ENCODE data around the gene GRID2. TPM values are rescaled to one million over a fixed set of nuclear protein-coding genes. Genes with fewer than 3 reads are reported as not detected.

GRID2 gene
- total RNA-seq, 1 experiment from 2014 or later = not detected

- DNase-seq (ENCODE audit: low read depth) = peak; percentile 3
These were observed 1080.5 kb downstream of the GRID2 start for GRCh38 chr4:93384241-93384640.

- peak; percentile 46 for DNase-seq (ENCODE audit: low read depth)
These were observed 1081.1 kb downstream of the GRID2 start for GRCh38 chr4:93384887-93385286.

- peak; percentile 5 for DNase-seq (ENCODE audit: low read depth)
These were observed 1090.8 kb downstream of the GRID2 start for GRCh38 chr4:93394545-93395081.

GRCh38 chr4:93396272-93396671 is 1092.5 kb downstream of the GRID2 start:
- DNase-seq (ENCODE audit: low read depth) = peak; percentile 53

- no peak for DNase-seq (ENCODE audit: low read depth)
These were observed 1099.8 kb downstream of the GRID2 start for GRCh38 chr4:93403571-93403970.

GRCh38 chr4:93407493-93408275 is 1103.9 kb downstream of the GRID2 start:
- DNase-seq (ENCODE audit: low read depth) = no peak

- peak; percentile 23 for DNase-seq (ENCODE audit: low read depth)
These were observed 1105.3 kb downstream of the GRID2 start for GRCh38 chr4:93409035-93409434.

GRCh38 chr4:93414041-93414550 is 1110.3 kb downstream of the GRID2 start:
- DNase-seq (ENCODE audit: low read depth) = no peak

- DNase-seq (ENCODE audit: low read depth) = peak; percentile 10
These were observed 1112.8 kb downstream of the GRID2 start for GRCh38 chr4:93416344-93417128.

GRCh38 chr4:93431371-93431770 is 1127.6 kb downstream of the GRID2 start:
- DNase-seq (ENCODE audit: low read depth) = no peak

- DNase-seq (ENCODE audit: low read depth) = no peak
These were observed 1130.1 kb downstream of the GRID2 start for GRCh38 chr4:93433840-93434239.

GRCh38 chr4:93436000-93436626 is 1132.3 kb downstream of the GRID2 start:
- DNase-seq (ENCODE audit: low read depth) = no peak

GRCh38 chr4:93437991-93438390 is 1134.2 kb downstream of the GRID2 start:
- no peak for DNase-seq (ENCODE audit: low read depth)

GRCh38 chr4:93444860-93445259 is 1141.1 kb downstream of the GRID2 start:
- DNase-seq (ENCODE audit: low read depth) = no peak

GRCh38 chr4:93446038-93446437 is 1142.3 kb downstream of the GRID2 start:
- DNase-seq (ENCODE audit: low read depth) = no peak

- no peak for DNase-seq (ENCODE audit: low read depth)
These were observed 1145.0 kb downstream of the GRID2 start for GRCh38 chr4:93448691-93449293.

GRCh38 chr4:93451954-93452353 is 1148.2 kb downstream of the GRID2 start:
- no peak for DNase-seq (ENCODE audit: low read depth)

GRCh38 chr4:93461541-93461940 is 1157.8 kb downstream of the GRID2 start:
- DNase-seq (ENCODE audit: low read depth) = no peak

GRCh38 chr4:93466446-93466845 is 1162.7 kb downstream of the GRID2 start:
- no peak for DNase-seq (ENCODE audit: low read depth)

- DNase-seq (ENCODE audit: low read depth) = no peak
These were observed 1163.9 kb downstream of the GRID2 start for GRCh38 chr4:93467484-93468155.

GRCh38 chr4:93469560-93469959 is 1165.8 kb downstream of the GRID2 start:
- no peak for DNase-seq (ENCODE audit: low read depth)

Data from HT1080 (cell line).